GM19043 (cell line): ENCODE measurements around the gene GCK.

Experiments used
- ATAC-seq: cut with Tn5 transposase; IDR thresholded peaks from one replicate; pipeline ENCODE4 v1.9.1; 2021; ENCODE audit warnings: low read depth; ENCODE audit not compliant: unreplicated experiment

The GCK gene

GRCh38 chr7:44189286-44189992, at the start of gene GCK:
Gene GCK, minus strand, starts transcription at chr7:44189439. Its CDS starts 486 bp downstream, at chr7:44188953.
- ATAC-seq: no peak

- ATAC-seq: no peak
Measured at GRCh38 chr7:44238116-44238695, 49.0 kb upstream of the GCK start.

GRCh38 chr7:44237696-44238095, 48.5 kb upstream of the GCK start:
- no peak for ATAC-seq

- no peak for ATAC-seq
Measured at GRCh38 chr7:44236333-44236728, 47.1 kb upstream of the GCK start.

GRCh38 chr7:44235582-44236332, 46.5 kb upstream of the GCK start:
- ATAC-seq: no peak

- no peak for ATAC-seq
Measured at GRCh38 chr7:44235066-44235465, 45.8 kb upstream of the GCK start.

GRCh38 chr7:44232901-44233715, 43.9 kb upstream of the GCK start:
- no peak for ATAC-seq

GRCh38 chr7:44232396-44232795, 43.2 kb upstream of the GCK start:
- ATAC-seq: no peak

- ATAC-seq: no peak
Measured at GRCh38 chr7:44231088-44231487, 41.8 kb upstream of the GCK start.

GRCh38 chr7:44230286-44230685, 41.0 kb upstream of the GCK start:
- ATAC-seq: no peak

- ATAC-seq: no peak
Measured at GRCh38 chr7:44229546-44230105, 40.4 kb upstream of the GCK start.

GRCh38 chr7:44228571-44229350, 39.5 kb upstream of the GCK start:
- ATAC-seq: no peak

GRCh38 chr7:44227911-44228310, 38.7 kb upstream of the GCK start:
- no peak for ATAC-seq

GRCh38 chr7:44226396-44226753, 37.1 kb upstream of the GCK start:
- no peak for ATAC-seq

- no peak for ATAC-seq
Measured at GRCh38 chr7:44225566-44226395, 36.5 kb upstream of the GCK start.

GRCh38 chr7:44224974-44225565, 35.8 kb upstream of the GCK start:
- no peak for ATAC-seq

- ATAC-seq: no peak
Measured at GRCh38 chr7:44224080-44224973, 35.1 kb upstream of the GCK start.
